ENCODE results near the gene NADSYN1.

DNA sequence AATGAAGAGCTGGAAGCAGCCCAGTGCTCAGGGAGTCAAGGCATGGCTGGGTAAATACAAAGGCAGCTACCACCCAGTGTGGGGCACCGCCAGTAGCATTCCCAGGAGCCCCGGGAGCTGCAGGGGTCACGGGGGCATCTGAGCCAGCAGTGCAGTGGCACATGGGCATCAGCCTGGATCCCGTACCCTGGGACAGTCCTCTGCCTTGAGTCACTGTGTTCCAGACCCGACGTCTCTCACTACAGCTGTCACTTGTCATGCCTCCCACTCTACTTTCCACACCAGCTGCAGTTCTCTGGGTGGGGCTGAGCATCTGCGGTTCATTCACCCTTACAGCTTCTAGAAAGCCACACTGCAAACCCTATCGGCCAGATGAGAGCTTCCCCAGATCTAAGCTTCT lies 34.4 kb upstream of the NADSYN1 start:
- TF ChIP-seq POLR2A (IDR thresholded peaks at IDR 0.05) = no peak
- TF ChIP-seq, protein P1, sequence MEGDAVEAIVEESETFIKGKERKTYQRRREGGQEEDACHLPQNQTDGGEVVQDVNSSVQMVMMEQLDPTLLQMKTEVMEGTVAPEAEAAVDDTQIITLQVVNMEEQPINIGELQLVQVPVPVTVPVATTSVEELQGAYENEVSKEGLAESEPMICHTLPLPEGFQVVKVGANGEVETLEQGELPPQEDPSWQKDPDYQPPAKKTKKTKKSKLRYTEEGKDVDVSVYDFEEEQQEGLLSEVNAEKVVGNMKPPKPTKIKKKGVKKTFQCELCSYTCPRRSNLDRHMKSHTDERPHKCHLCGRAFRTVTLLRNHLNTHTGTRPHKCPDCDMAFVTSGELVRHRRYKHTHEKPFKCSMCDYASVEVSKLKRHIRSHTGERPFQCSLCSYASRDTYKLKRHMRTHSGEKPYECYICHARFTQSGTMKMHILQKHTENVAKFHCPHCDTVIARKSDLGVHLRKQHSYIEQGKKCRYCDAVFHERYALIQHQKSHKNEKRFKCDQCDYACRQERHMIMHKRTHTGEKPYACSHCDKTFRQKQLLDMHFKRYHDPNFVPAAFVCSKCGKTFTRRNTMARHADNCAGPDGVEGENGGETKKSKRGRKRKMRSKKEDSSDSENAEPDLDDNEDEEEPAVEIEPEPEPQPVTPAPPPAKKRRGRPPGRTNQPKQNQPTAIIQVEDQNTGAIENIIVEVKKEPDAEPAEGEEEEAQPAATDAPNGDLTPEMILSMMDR (IDR thresholded peaks at IDR 0.05) = no peak

Measured in transverse colon (tissue), 3 donors.